HG03457 (cell line): ENCODE data around the gene PHF14.

Experiments
- ATAC-seq: cut with Tn5 transposase; IDR thresholded peaks from one replicate; pipeline ENCODE4 v1.9.1; 2021; ENCODE audit warnings: moderate number of reproducible peaks; ENCODE audit not compliant: unreplicated experiment

Gene PHF14

DNA sequence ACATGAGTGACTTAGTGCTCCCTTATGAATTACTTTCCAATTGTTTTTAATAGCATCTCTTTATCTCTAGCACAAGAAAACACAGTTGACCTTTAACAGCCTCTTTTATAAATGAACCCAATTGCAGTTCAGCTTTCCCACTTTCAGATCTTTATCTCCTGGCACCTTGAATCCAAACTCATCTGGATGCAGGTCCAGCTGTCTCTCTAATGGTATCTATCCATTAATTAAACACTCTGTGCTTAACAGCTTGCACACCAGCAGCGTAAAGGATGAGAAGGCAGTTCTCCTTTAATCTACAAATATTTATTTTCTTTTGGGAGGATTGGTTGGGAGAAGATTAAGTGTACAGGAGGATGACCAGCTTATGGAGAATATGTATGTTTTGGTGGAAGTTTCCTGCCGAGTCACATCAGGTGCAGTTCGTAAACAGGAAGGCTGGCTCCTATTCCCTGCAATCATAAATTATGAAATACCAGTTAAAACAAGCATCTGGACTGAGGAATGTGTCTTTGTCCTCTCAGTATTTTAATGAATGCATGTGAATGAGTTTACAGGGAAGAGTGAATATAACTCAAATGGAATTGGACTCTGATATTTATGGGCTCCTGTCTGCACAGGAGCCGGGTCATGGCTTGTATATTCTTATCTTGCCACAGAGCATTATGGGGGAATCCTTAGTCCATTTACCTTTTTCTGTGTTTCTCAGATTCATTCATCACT lies 232.7 kb downstream of the PHF14 start:
- ATAC-seq: no peak

- ATAC-seq: no peak
Measured at GRCh38 chr7:11207565-11207964, 233.9 kb downstream of the PHF14 start.

GRCh38 chr7:11208883-11209465 lies 235.3 kb downstream of the PHF14 start:
- no peak for ATAC-seq

GRCh38 chr7:11210374-11210773 lies 236.7 kb downstream of the PHF14 start:
- no peak for ATAC-seq

DNA sequence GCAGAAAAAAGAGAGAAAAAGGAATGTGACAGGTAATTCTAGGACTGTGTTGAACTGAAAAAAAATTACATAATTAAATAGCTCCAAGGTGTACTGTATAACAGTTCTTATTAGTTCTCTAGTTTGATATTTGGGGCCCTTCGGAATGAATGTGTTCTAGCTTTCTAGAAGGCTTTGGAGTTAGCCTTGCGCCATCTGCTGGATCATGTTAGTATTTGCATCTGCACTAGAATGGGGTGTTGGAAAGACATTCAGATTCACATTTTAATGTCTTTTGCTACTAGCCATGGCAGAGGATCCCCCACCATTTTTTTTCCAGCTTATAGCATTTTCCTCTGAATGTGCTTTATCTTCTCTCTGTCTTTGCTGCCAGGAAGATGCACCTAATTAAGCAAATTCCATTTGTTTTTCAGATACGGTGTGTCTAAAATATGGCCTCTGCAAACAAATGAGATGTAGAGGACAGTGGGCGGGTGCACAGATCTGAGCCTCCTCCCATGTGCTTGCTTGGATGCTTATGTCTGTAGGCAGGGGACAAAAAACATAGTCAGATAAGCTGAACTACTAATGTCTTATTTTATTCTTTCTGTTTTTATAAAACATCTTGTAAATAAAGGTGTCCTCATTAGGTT lies 238.5 kb downstream of the PHF14 start:
- no peak for ATAC-seq

DNA sequence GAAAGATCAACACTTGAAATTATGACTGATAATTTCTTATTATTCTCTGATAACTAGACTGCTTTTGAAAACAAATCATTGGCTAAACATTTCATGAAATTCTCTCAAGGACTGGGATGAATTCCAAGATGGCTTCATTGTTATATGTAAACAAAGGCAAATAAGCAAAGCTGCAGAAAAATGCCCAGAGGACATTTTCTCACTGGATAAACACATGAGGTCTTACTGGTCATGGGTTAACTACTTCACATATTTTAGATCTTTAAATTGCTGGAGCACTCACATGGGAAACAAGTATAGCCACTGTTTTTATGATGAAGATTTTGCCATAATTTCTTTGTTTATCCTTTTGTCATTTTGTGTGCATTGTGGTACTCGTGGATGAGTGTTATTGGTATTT lies 239.1 kb downstream of the PHF14 start:
- ATAC-seq: no peak

- no peak for ATAC-seq
Measured at GRCh38 chr7:11213266-11213665, 239.6 kb downstream of the PHF14 start.

- no peak for ATAC-seq
Measured at GRCh38 chr7:11216276-11216675, 242.6 kb downstream of the PHF14 start.

DNA sequence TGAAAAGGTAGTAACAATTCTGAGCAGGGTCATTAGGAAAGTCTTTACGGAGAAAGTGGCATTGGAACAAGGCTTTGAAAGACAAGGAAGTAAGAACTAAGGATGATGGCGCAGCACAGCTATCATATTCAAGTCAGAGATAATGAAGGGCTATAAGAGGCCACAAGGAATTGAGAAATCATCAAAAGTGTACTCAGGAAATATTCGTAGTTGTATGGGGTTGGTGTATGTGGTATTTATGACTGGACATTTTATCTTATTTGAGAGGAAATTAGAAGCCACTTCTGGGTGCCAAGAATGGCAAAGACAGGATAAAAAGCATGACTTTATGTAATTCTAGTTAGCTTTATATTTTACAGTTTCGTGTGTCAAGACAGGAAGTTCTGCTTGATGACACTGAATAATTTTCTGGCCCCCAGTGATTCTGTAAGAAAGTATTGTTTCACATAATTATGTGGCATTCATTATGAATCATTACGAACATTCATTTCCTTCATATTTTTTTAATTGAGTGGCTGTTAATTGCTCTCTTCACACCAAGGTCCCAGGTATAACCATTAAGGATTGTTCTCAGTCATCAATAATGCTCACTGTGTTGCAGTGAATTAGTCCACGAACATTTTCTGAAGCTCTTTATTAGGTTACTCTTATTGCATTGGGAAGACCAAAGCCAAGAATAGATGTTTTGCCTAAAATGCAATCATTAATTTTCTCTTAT lies 244.3 kb downstream of the PHF14 start:
- no peak for ATAC-seq
